K562 (cell line): ENCODE results near the gene UGT3A2. TPM values are rescaled to one million over a fixed set of nuclear protein-coding genes. Genes with fewer than 3 reads are reported as not detected.

Experiments used
- ATAC-seq: fragments of 200-7000 bp; cut with Tn5 transposase; 3 replicates; pipeline ENCODE4 v1.9.1; 2020; ENCODE audit warnings: moderate library complexity
- BruUV-seq: library from RNA; stranded (reverse); fragments of 400-500 nt; replicated peaks from 2 replicates; lab custom pipeline; 2021; lab: Mats Ljungman, UMichigan
- CTCF ChIA-PET: fragments of 300-600 bp; formaldehyde crosslinking; extraction: SDS; loops from one replicate; lab custom pipeline; 2021; ENCODE audit warnings: low intra/inter-chr PET ratio; lab: Yijun Ruan, JAX
- POLR2A ChIA-PET: fragments of 300-600, 350-650 bp; sonication (Branson Sonifier 250); formaldehyde crosslinking; extraction: SDS; loops from one replicate; lab custom pipeline; 2021; ENCODE audit warnings: antibody characterized with exemption, inconsistent platforms; lab: Yijun Ruan, JAX
- DNase-seq, 4 experiments: peaks; one replicate each; pipeline versions ENCODE4 v3.0.0 to v3.0.0-alpha.2; 2011 to 2018; ENCODE audit warnings: low spot score in 3 of 4, mixed read lengths in 3 of 4; ENCODE audit errors: extremely low read depth in 1 of 4
- FAIRE-seq: peaks from 2 replicates; lab custom pipeline; 2011; peaks lifted over from hg19 to GRCh38; lab: Jason Lieb, UNC
- H2AFZ ChIP-seq: 2 replicates; pipeline ENCODE4 v1.6.0; 2011; ENCODE audit warnings: low read depth, low read length, control low read depth, inconsistent platforms
- H3K27ac ChIP-seq: fragments of 200-600 bp; 3 replicates; pipeline ENCODE4 v1.8.0; 2011; ENCODE audit warnings: low read depth, mild to moderate bottlenecking, control low read depth, inconsistent platforms, low read length, moderate library complexity, mixed read lengths; ENCODE audit errors: extremely low read depth
- H3K27me3 ChIP-seq, 2 experiments: fragments of 300-600 bp in 1 of 2; 2 replicates in 1 of 2; 3 replicates in 1 of 2; pipeline versions ENCODE4 v1.6.0 to v1.8.0; 2011; ENCODE audit warnings: inconsistent platforms in 2 of 2, low read length in 2 of 2, mild to moderate bottlenecking in 1 of 2, mixed read lengths in 1 of 2, moderate library complexity in 1 of 2; ENCODE audit not compliant: control insufficient read depth in 2 of 2, insufficient read depth in 2 of 2
- H3K36me3 ChIP-seq: fragments of 300-600 bp; 3 replicates; pipeline ENCODE4 v1.8.0; 2011; ENCODE audit warnings: mild to moderate bottlenecking, low read length, inconsistent platforms; ENCODE audit not compliant: control insufficient read depth, insufficient read depth
- H3K4me1 ChIP-seq, 2 experiments: fragments of 200-600 bp in 1 of 2; replicated peaks in 1 of 2; 2 replicates in 1 of 2; 3 replicates in 1 of 2; pipeline versions ENCODE4 v1.5.1 to v1.8.0; 2011; ENCODE audit warnings: inconsistent platforms in 2 of 2, low read length in 2 of 2, mild to moderate bottlenecking in 1 of 2, mixed read lengths in 1 of 2, moderate library complexity in 1 of 2; ENCODE audit not compliant: control insufficient read depth in 2 of 2, insufficient read depth in 2 of 2
- H3K4me2 ChIP-seq: 2 replicates; pipeline ENCODE4 v1.6.1; 2011; ENCODE audit warnings: low read length, control low read depth, inconsistent platforms, mixed read lengths; ENCODE audit not compliant: insufficient read depth
- H3K4me3 ChIP-seq: fragments of 200-600 bp; sonication (generic), shearing (Covaris generic); 2 replicates; pipeline ENCODE4 v1.5.1; 2016; ENCODE audit warnings: control low read depth, inconsistent platforms
- H3K79me2 ChIP-seq: fragments of 200-600 bp; 3 replicates; pipeline ENCODE4 v1.8.0; 2011; ENCODE audit warnings: low read length, inconsistent platforms; ENCODE audit not compliant: control insufficient read depth, insufficient read depth
- H3K9ac ChIP-seq, 2 experiments: 2 replicates each; pipeline versions ENCODE4 v1.6.0 to v1.6.1; 2011; ENCODE audit warnings: low read depth in 2 of 2, low read length in 2 of 2, control low read depth in 1 of 2, inconsistent platforms in 1 of 2, mild to moderate bottlenecking in 1 of 2, mixed read lengths in 1 of 2; ENCODE audit not compliant: insufficient read depth in 1 of 2
- H3K9me1 ChIP-seq: one replicate; pipeline ENCODE4 v1.6.0; 2011; ENCODE audit warnings: inconsistent platforms, mild to moderate bottlenecking, low read length, moderate library complexity; ENCODE audit not compliant: control insufficient read depth, insufficient read depth
- H3K9me3 ChIP-seq: replicated peaks from 2 replicates; pipeline ENCODE4 v1.5.1; 2011; ENCODE audit warnings: low read depth, low read length, inconsistent platforms; ENCODE audit not compliant: control insufficient read depth, insufficient read depth
- H4K20me1 ChIP-seq: replicated peaks from 2 replicates; pipeline ENCODE4 v1.6.1; 2011; ENCODE audit warnings: low read length, inconsistent platforms, mixed read lengths; ENCODE audit not compliant: control insufficient read depth, insufficient read depth
- BRD4 ChIP-seq: fragments of 200-600 bp; sonication (generic); IDR thresholded peaks from 2 replicates; pipeline ENCODE4 v1.6.1; 2017; ENCODE audit warnings: inconsistent platforms
- FOXP1 ChIP-seq: sonication (generic); formaldehyde crosslinking; IDR thresholded peaks from 2 replicates; pipeline ENCODE4 v1.8.0; 2022; ENCODE audit warnings: mild to moderate bottlenecking, missing genetic modification reagents
- KHSRP ChIP-seq: fragments of 450-650 bp; IDR thresholded peaks from 2 replicates; pipeline ENCODE4 v1.6.1; 2017
- NFE2L1 ChIP-seq: fragments of 450-650 bp; IDR thresholded peaks from 2 replicates; pipeline ENCODE4 v1.6.1; 2016; ENCODE audit warnings: missing genetic modification characterization, low read depth, mild to moderate bottlenecking, missing compliant biosample characterization, moderate library complexity, borderline replicate concordance
- TCF7L2 ChIP-seq: fragments of 150-350 bp; IDR thresholded peaks from 2 replicates; pipeline ENCODE4 v1.6.1; 2016; ENCODE audit warnings: low read depth, mild to moderate bottlenecking, low read length, moderate library complexity
- ZBTB8A ChIP-seq: fragments of 450-650 bp; IDR thresholded peaks from 2 replicates; pipeline ENCODE4 v1.6.1; 2018; ENCODE audit warnings: mild to moderate bottlenecking, moderate library complexity; ENCODE audit not compliant: partially characterized antibody
- ZNF124 ChIP-seq: sonication (generic); formaldehyde crosslinking; IDR thresholded peaks from 2 replicates; pipeline ENCODE4 v1.8.1; 2022; ENCODE audit warnings: missing genetic modification reagents
- ZNF76 ChIP-seq: fragments of 250-450 bp; sonication (Bioruptor Pico); IDR thresholded peaks from 2 replicates; pipeline ENCODE4 v1.4.0; 2020; ENCODE audit warnings: mild to moderate bottlenecking, moderate library complexity, borderline replicate concordance
- WGBS: fragments of 100-300 bp; shearing (Covaris generic); methylation state at CpG from one replicate; pipeline ENCODE4 v1.1.6; 2016; ENCODE audit warnings: low coverage, mixed read lengths; ENCODE audit not compliant: insufficient coverage; ENCODE audit errors: missing lambda C conversion rate; 5-methylcytosine and 5-hydroxymethylcytosine counted together
- in situ Hi-C: fragments of 300-500 bp; cut with MboI; formaldehyde crosslinking; loops from 4 replicates; pipeline ENCODE4 v1.15.0; 2018; ENCODE audit warnings: inconsistent platforms, mixed read lengths
- intact Hi-C: fragments of 100-400 bp; cut with micrococcal nuclease; formaldehyde crosslinking; loops from 2 replicates; pipeline ENCODE4 v1.14.2; 2022
- polyA plus RNA-seq, 8 experiments: library from polyadenylated mRNA; depleted of rRNA in 4 of 8; stranded (reverse) in 5 of 8; unstranded in 3 of 8; fragments of >200 nt; fragmentation: Nextera tagmentation in 2 of 8; fragmentation: Illumina TruSeq in 1 of 8; extraction: Ambion mirVana in 2 of 8; extraction: Trizol in 1 of 8; gene quantifications; 2 replicates each; pipeline versions ENCODE4 v1.2.1 to v1.2.3, GENCODE V29; 2011 to 2014; ENCODE audit warnings: inconsistent platforms in 1 of 8, missing spikeins in 1 of 8
- total RNA-seq, 7 experiments: library from RNA; depleted of rRNA in 6 of 7; stranded (reverse); fragments of >200 nt in 6 of 7; fragmentation: Illumina TruSeq in 2 of 7; extraction: Trizol in 2 of 7; gene quantifications; 2 replicates each; pipeline versions ENCODE4 v1.2.1 to v1.2.3, GENCODE V29; 2011 to 2021; ENCODE audit warnings: low replicate concordance in 1 of 7
- TF ChIP-seq, protein P1 (sequence below): fragments of 450-650 bp; IDR thresholded peaks from 2 replicates; pipeline ENCODE4 v1.6.1; 2016; ENCODE audit warnings: low read depth
- TF ChIP-seq, protein P2 (sequence below): fragments of 250-450 bp; sonication (Bioruptor Pico); IDR thresholded peaks from 2 replicates; pipeline ENCODE4 v1.9.0; 2021; ENCODE audit warnings: mild to moderate bottlenecking, inconsistent platforms

The UGT3A2 gene
- total and polyA plus RNA-seq, 9 of the 15 experiments (the other 6 are each of a cell fraction or from before 2014, with no cell fraction given), result not detected

DNA sequence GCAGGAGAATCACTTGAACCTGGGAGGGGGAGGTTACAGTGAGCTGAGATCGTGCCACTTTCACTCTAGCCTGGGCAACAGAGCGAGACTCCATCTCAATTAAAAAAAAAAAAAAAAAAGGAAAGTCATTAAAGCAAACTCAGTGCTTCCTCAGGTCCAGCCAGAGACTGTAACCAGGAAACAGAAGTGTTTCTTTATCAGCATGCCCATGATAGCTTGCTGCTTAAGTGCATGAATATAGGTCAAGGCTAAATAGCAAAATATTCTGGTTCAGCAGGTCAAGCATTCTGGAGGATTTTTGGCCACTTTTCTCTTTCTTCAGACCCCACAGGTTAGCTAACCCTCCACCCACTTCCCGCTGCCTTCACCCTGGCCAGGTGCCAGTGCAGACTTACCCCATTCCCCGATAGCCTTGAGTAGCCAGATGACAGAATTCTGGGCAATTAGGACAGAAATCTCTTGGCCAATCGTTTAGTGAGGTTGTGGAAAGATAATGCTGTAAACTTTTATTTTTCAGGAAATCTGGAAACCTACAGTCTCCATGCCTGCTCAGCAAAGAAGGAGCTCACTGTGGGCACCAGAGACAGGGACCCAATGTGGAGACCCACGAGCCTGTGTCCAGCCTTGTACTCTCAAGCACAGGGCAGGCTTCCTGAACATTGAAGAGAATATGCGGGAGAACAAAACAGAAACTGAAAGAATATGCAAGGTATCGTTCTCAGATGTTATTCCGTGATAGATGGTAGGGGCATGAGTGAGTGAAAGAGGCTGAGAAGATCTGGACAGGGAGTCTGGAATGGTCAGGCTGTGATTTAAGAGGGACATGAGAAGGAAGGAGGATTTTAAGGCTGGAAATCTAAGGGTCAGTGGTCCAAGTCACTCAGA lies 4.2 kb upstream of the UGT3A2 start:
- Histone ChIP-seq H3K4me3 (no peak overlapping the region), H3K9me3 (no peaks in the 10 kb centered on the region), H3K36me3 (no peaks in the 10 kb centered on the region), H2AFZ (no peak overlapping the region), H3K9ac (no peak overlapping the region), H4K20me1 (no peaks in the 10 kb centered on the region), H3K27me3 (peaks cover 11 to 12% of the 10 kb centered on the region in 2 experiments), H3K9me1 (no peaks in the 10 kb centered on the region), H3K4me1 (no peaks in the 10 kb centered on the region), H3K27ac (no peak overlapping the region), H3K79me2 (no peaks in the 10 kb centered on the region), H3K4me2 (no peak overlapping the region)
- no peak for FAIRE-seq
- CTCF ChIA-PET, result no interaction called here
- WGBS, result 0% methylated on average over 9 of the region's 9 CpGs
- BruUV-seq, result no TSS peak
- no peak for ATAC-seq
- POLR2A ChIA-PET, result no interaction called here
- no peak for DNase-seq
- in situ Hi-C loops (no loop called here), intact Hi-C loops (loop anchor here (10.0 kb wide), 1 partner anchor 434 kb away; no protein-coding TSS in a partner anchor)
- no peak for TF ChIP-seq FOXP1 (CRISPR knock-in tag)
- TF ChIP-seq, protein P1, sequence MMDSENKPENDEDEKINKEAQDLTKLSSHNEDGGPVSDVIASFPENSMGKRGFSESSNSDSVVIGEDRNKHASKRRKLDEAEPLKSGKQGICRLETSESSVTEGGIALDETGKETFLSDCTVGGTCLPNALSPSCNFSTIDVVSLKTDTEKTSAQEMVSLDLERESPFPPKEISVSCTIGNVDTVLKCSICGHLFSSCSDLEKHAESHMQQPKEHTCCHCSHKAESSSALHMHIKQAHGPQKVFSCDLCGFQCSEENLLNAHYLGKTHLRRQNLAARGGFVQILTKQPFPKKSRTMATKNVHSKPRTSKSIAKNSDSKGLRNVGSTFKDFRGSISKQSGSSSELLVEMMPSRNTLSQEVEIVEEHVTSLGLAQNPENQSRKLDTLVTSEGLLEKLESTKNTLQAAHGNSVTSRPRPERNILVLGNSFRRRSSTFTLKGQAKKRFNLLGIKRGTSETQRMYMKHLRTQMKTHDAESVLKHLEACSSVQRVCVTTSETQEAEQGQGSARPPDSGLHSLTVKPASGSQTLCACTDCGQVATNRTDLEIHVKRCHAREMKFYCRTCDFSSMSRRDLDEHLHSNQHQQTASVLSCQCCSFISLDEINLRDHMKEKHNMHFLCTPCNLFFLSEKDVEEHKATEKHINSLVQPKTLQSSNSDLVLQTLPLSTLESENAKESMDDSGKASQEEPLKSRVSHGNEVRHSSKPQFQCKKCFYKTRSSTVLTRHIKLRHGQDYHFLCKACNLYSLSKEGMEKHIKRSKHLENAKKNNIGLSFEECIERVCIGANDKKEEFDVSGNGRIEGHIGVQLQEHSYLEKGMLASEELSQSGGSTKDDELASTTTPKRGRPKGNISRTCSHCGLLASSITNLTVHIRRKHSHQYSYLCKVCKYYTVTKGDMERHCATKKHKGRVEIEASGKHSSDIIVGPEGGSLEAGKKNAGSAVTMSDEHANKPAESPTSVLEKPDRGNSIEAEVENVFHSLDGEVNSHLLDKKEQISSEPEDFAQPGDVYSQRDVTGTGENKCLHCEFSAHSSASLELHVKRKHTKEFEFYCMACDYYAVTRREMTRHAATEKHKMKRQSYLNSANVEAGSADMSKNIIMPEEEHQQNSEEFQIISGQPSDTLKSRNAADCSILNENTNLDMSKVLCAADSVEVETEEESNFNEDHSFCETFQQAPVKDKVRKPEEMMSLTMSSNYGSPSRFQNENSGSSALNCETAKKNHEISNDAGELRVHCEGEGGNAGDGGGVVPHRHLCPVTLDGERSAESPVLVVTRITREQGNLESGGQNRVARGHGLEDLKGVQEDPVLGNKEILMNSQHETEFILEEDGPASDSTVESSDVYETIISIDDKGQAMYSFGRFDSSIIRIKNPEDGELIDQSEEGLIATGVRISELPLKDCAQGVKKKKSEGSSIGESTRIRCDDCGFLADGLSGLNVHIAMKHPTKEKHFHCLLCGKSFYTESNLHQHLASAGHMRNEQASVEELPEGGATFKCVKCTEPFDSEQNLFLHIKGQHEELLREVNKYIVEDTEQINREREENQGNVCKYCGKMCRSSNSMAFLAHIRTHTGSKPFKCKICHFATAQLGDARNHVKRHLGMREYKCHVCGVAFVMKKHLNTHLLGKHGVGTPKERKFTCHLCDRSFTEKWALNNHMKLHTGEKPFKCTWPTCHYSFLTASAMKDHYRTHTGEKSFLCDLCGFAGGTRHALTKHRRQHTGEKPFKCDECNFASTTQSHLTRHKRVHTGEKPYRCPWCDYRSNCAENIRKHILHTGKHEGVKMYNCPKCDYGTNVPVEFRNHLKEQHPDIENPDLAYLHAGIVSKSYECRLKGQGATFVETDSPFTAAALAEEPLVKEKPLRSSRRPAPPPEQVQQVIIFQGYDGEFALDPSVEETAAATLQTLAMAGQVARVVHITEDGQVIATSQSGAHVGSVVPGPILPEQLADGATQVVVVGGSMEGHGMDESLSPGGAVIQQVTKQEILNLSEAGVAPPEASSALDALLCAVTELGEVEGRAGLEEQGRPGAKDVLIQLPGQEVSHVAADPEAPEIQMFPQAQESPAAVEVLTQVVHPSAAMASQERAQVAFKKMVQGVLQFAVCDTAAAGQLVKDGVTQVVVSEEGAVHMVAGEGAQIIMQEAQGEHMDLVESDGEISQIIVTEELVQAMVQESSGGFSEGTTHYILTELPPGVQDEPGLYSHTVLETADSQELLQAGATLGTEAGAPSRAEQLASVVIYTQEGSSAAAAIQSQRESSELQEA, result no peak
- no peak for TF ChIP-seq ZNF124
- TF ChIP-seq NFE2L1 (tag), result no peak
- TF ChIP-seq TCF7L2, result no peak
- no peak for TF ChIP-seq ZNF76 (CRISPR knock-in tag)
- no peak for TF ChIP-seq ZBTB8A
- TF ChIP-seq, protein P2, sequence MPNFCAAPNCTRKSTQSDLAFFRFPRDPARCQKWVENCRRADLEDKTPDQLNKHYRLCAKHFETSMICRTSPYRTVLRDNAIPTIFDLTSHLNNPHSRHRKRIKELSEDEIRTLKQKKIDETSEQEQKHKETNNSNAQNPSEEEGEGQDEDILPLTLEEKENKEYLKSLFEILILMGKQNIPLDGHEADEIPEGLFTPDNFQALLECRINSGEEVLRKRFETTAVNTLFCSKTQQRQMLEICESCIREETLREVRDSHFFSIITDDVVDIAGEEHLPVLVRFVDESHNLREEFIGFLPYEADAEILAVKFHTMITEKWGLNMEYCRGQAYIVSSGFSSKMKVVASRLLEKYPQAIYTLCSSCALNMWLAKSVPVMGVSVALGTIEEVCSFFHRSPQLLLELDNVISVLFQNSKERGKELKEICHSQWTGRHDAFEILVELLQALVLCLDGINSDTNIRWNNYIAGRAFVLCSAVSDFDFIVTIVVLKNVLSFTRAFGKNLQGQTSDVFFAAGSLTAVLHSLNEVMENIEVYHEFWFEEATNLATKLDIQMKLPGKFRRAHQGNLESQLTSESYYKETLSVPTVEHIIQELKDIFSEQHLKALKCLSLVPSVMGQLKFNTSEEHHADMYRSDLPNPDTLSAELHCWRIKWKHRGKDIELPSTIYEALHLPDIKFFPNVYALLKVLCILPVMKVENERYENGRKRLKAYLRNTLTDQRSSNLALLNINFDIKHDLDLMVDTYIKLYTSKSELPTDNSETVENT (CRISPR knock-in tag), result no peak
- no peak for TF ChIP-seq BRD4
- TF ChIP-seq KHSRP, result no peak
